Tibial nerve (tissue), 3 donors: ENCODE measurements around the gene RABEPK.

Experiments used
- POLR2A ChIP-seq, 2 donors: fragments of 450-650 bp; IDR thresholded peaks; one replicate each; pipeline ENCODE4 v1.6.1; 2017; ENCODE audit warnings: antibody characterized with exemption in 2 of 2, mild to moderate bottlenecking in 2 of 2, moderate library complexity in 2 of 2
- TF ChIP-seq, protein P1 (sequence below), 5 experiments: fragments of 200-600 bp in 3 of 5; fragments of 450-650 bp in 2 of 5; sonication (generic) in 3 of 5; IDR thresholded peaks; one replicate each; pipeline ENCODE4 v1.5.1; 2016 to 2019; ENCODE audit warnings: antibody characterized with exemption in 5 of 5, mild to moderate bottlenecking in 3 of 5, moderate library complexity in 2 of 5

DNA sequence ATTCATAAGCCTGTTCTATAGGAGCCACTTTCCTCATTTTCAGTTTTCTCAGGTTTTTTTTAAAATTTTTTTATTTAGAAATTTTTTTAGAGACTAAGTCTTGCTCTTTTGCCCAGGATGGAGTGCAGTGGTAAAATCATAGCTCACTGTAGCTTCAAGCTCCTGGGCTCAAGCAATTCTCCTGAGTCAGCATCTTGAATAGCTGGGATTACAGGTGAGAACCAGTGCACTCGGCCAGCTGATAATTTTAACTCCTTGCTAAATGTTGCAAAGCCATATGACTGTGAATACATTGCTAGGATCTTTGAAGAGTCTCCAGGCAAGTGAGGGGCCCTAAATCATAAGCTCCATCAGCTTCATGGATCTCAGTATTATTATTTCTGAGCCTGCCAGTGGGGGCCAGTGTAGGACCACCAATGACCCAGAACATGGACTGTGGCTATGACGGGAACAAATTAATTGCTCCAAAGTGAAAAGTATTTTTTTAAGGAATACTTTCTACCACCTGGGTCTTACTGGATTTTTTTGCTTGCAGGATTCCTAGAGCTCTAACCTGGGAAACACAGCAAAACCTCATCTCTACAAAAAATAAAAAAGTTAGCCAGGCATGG, 55.5 kb downstream of the RABEPK start:
- TF ChIP-seq, protein P1, sequence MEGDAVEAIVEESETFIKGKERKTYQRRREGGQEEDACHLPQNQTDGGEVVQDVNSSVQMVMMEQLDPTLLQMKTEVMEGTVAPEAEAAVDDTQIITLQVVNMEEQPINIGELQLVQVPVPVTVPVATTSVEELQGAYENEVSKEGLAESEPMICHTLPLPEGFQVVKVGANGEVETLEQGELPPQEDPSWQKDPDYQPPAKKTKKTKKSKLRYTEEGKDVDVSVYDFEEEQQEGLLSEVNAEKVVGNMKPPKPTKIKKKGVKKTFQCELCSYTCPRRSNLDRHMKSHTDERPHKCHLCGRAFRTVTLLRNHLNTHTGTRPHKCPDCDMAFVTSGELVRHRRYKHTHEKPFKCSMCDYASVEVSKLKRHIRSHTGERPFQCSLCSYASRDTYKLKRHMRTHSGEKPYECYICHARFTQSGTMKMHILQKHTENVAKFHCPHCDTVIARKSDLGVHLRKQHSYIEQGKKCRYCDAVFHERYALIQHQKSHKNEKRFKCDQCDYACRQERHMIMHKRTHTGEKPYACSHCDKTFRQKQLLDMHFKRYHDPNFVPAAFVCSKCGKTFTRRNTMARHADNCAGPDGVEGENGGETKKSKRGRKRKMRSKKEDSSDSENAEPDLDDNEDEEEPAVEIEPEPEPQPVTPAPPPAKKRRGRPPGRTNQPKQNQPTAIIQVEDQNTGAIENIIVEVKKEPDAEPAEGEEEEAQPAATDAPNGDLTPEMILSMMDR (IDR thresholded peaks at IDR 0.05) = peak in 1 of 5 experiments; percentile 21
- TF ChIP-seq POLR2A (IDR thresholded peaks at IDR 0.05) = no peak
